HCT116 (cell line): ENCODE measurements around the gene TNFRSF8.

Experiments
- CEBPB ChIP-seq: IDR thresholded peaks from 2 replicates; pipeline ENCODE4 v1.6.1; 2012; ENCODE audit warnings: low read depth
- EGR1 ChIP-seq: IDR thresholded peaks from 2 replicates; pipeline ENCODE4 v1.6.1; 2012; ENCODE audit warnings: low read depth
- ELF1 ChIP-seq: IDR thresholded peaks from 2 replicates; pipeline ENCODE4 v1.6.1; 2012; ENCODE audit warnings: low read depth, borderline replicate concordance
- EZH2phosphoT487 ChIP-seq: fragments of 200-600 bp; IDR thresholded peaks from 2 replicates; pipeline ENCODE4 v1.6.1; 2018; ENCODE audit warnings: antibody characterized with exemption, borderline replicate concordance
- JUND ChIP-seq: IDR thresholded peaks from 2 replicates; pipeline ENCODE4 v1.6.1; 2012
- POLR2A ChIP-seq: IDR thresholded peaks from 2 replicates; pipeline ENCODE4 v1.7.0; 2011; ENCODE audit warnings: borderline replicate concordance; ENCODE audit not compliant: insufficient read depth, insufficient read length; ENCODE audit errors: extremely low read depth
- POLR2AphosphoS5 ChIP-seq: IDR thresholded peaks from 2 replicates; pipeline ENCODE4 v1.6.1; 2011; ENCODE audit warnings: mild to moderate bottlenecking, low read depth, low read length, moderate library complexity
- RAD21 ChIP-seq: IDR thresholded peaks from 2 replicates; pipeline ENCODE4 v1.6.1; 2012; ENCODE audit warnings: low read depth, mild to moderate bottlenecking
- TCF7L2 ChIP-seq: IDR thresholded peaks from 2 replicates; pipeline ENCODE4 v1.7.0; 2011; ENCODE audit warnings: borderline replicate concordance, inconsistent platforms; ENCODE audit not compliant: insufficient read depth, insufficient read length; ENCODE audit errors: extremely low read depth
- YY1 ChIP-seq: IDR thresholded peaks from 2 replicates; pipeline ENCODE4 v1.6.1; 2011; ENCODE audit warnings: low read length, low read depth, moderate library complexity, mild to moderate bottlenecking; ENCODE audit not compliant: insufficient replicate concordance; ENCODE audit errors: extremely low read depth
- TF ChIP-seq, protein P1 (sequence below), 3 experiments: fragments of 200-600 bp in 1 of 3; sonication (generic) in 1 of 3; IDR thresholded peaks in 2 of 3; conservative IDR thresholded peaks in 1 of 3; 2 replicates each; pipeline ENCODE4 v1.5.1; 2012 to 2017; ENCODE audit warnings: low read depth in 2 of 3, low read length in 2 of 3, antibody characterized with exemption in 1 of 3, borderline replicate concordance in 1 of 3, control low read depth in 1 of 3, mild to moderate bottlenecking in 1 of 3, mixed read lengths in 1 of 3, mixed run types in 1 of 3, moderate library complexity in 1 of 3; ENCODE audit not compliant: insufficient read depth in 1 of 3
- TF ChIP-seq, protein P2 (sequence below): IDR thresholded peaks from 2 replicates; pipeline ENCODE4 v1.6.1; 2012; ENCODE audit warnings: low read depth

DNA sequence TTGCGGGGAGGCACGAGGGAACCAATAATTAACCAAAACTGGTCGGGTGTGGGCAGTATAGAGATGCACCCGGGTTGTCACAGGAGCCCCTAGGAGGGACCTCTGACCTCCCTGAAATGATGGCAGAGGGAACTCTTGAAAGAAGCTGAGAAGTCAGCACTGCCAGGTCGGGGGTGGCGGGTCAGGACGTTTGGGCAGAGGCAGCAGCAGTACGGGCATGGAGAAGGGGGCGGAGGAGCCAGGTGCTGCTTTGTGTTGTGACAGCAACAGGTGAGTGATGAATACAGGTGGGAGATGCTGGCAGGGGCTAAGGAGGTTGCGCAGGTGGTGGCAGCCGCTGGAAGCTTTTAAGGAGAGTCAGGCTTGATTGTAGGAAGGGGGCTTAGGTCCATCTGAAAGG lies 115.4 kb downstream of the TNFRSF8 start:
- TF ChIP-seq POLR2A, result no peak
- TF ChIP-seq, protein P1, sequence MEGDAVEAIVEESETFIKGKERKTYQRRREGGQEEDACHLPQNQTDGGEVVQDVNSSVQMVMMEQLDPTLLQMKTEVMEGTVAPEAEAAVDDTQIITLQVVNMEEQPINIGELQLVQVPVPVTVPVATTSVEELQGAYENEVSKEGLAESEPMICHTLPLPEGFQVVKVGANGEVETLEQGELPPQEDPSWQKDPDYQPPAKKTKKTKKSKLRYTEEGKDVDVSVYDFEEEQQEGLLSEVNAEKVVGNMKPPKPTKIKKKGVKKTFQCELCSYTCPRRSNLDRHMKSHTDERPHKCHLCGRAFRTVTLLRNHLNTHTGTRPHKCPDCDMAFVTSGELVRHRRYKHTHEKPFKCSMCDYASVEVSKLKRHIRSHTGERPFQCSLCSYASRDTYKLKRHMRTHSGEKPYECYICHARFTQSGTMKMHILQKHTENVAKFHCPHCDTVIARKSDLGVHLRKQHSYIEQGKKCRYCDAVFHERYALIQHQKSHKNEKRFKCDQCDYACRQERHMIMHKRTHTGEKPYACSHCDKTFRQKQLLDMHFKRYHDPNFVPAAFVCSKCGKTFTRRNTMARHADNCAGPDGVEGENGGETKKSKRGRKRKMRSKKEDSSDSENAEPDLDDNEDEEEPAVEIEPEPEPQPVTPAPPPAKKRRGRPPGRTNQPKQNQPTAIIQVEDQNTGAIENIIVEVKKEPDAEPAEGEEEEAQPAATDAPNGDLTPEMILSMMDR (IDR thresholded peaks at IDR 0.05 in 2 of 3, conservative IDR thresholded peaks at IDR 0.05 in 1 of 3; ENCODE audit: borderline replicate concordance in 1 of 3, insufficient read depth in 1 of 3, low read depth in 2 of 3, low read length in 2 of 3), result no peak
- no peak for TF ChIP-seq CEBPB
- no peak for TF ChIP-seq RAD21
- TF ChIP-seq YY1, result no peak
- no peak for TF ChIP-seq EZH2phosphoT487
- TF ChIP-seq, protein P2, sequence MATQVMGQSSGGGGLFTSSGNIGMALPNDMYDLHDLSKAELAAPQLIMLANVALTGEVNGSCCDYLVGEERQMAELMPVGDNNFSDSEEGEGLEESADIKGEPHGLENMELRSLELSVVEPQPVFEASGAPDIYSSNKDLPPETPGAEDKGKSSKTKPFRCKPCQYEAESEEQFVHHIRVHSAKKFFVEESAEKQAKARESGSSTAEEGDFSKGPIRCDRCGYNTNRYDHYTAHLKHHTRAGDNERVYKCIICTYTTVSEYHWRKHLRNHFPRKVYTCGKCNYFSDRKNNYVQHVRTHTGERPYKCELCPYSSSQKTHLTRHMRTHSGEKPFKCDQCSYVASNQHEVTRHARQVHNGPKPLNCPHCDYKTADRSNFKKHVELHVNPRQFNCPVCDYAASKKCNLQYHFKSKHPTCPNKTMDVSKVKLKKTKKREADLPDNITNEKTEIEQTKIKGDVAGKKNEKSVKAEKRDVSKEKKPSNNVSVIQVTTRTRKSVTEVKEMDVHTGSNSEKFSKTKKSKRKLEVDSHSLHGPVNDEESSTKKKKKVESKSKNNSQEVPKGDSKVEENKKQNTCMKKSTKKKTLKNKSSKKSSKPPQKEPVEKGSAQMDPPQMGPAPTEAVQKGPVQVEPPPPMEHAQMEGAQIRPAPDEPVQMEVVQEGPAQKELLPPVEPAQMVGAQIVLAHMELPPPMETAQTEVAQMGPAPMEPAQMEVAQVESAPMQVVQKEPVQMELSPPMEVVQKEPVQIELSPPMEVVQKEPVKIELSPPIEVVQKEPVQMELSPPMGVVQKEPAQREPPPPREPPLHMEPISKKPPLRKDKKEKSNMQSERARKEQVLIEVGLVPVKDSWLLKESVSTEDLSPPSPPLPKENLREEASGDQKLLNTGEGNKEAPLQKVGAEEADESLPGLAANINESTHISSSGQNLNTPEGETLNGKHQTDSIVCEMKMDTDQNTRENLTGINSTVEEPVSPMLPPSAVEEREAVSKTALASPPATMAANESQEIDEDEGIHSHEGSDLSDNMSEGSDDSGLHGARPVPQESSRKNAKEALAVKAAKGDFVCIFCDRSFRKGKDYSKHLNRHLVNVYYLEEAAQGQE, result no peak
- TF ChIP-seq TCF7L2, result no peak
- no peak for TF ChIP-seq EGR1
- no peak for TF ChIP-seq ELF1
- no peak for TF ChIP-seq POLR2AphosphoS5
- TF ChIP-seq JUND, result no peak
